PC-9 (cell line): Measurements from ENCODE around the gene TMEM18. TPM values are rescaled to one million over a fixed set of nuclear protein-coding genes. Genes with fewer than 3 reads are reported as not detected.

Experiments used
- BruUV-seq: library from RNA; stranded (reverse); fragments of 400-500 nt; replicated peaks from 2 replicates; lab custom pipeline; 2021; lab: Mats Ljungman, UMichigan
- CTCF ChIA-PET: fragments of 300-600 bp; sonication (Branson Sonifier 250); formaldehyde crosslinking; loops from one replicate; lab custom pipeline; 2022; ENCODE audit warnings: antibody characterized with exemption; lab: Charles Lee
- POLR2A ChIA-PET: fragments of 300-600 bp; sonication (Branson Sonifier 250); formaldehyde crosslinking; loops from one replicate; lab custom pipeline; 2022; ENCODE audit warnings: antibody characterized with exemption; ENCODE audit not compliant: unreplicated experiment; lab: Charles Lee
- DNase-seq, 2 experiments: peaks; one replicate each; pipeline versions ENCODE4 v3.0.0 to v3.0.0-alpha.2; 2015 to 2022; ENCODE audit warnings: mixed read lengths in 1 of 2
- H2AFZ ChIP-seq: fragments of 200-600 bp; sonication (generic); 2 replicates; pipeline ENCODE4 v1.8.1; 2017; ENCODE audit warnings: antibody characterized with exemption
- H3F3A ChIP-seq: fragments of 200-600 bp; sonication (generic); 2 replicates; pipeline ENCODE4 v1.8.1; 2017; ENCODE audit warnings: antibody characterized with exemption, mild to moderate bottlenecking, low read depth; ENCODE audit not compliant: insufficient read depth
- H3K27ac ChIP-seq: fragments of 200-600 bp; sonication (generic); 2 replicates; pipeline ENCODE4 v1.6.1; 2016; ENCODE audit warnings: mixed run types
- H3K27me3 ChIP-seq: fragments of 200-600 bp; sonication (generic); 2 replicates; pipeline ENCODE4 v1.6.1; 2016; ENCODE audit warnings: low read depth, mixed run types; ENCODE audit not compliant: insufficient read depth
- H3K36me3 ChIP-seq: fragments of 200-600 bp; sonication (generic); 2 replicates; pipeline ENCODE4 v1.6.1; 2016; ENCODE audit warnings: low read depth, mixed run types
- H3K4me1 ChIP-seq: fragments of 200-600 bp; sonication (generic); replicated peaks from 2 replicates; pipeline ENCODE4 v1.6.1; 2016; ENCODE audit warnings: mixed run types; ENCODE audit not compliant: insufficient read depth
- H3K4me2 ChIP-seq: fragments of 200-600 bp; sonication (generic); 2 replicates; pipeline ENCODE4 v1.6.1; 2017; ENCODE audit warnings: mixed run types
- H3K4me3 ChIP-seq: fragments of 200-600 bp; sonication (generic); 2 replicates; pipeline ENCODE4 v1.6.1; 2016; ENCODE audit warnings: mixed run types
- H3K79me2 ChIP-seq: fragments of 200-600 bp; sonication (generic); 2 replicates; pipeline ENCODE4 v1.6.1; 2017; ENCODE audit warnings: low read depth, mixed run types
- H3K9me2 ChIP-seq: fragments of 200-600 bp; sonication (generic); 2 replicates; pipeline ENCODE4 v1.8.1; 2017; ENCODE audit warnings: mild to moderate bottlenecking; ENCODE audit not compliant: insufficient read depth
- H3K9me3 ChIP-seq: fragments of 200-600 bp; sonication (generic); 2 replicates; pipeline ENCODE4 v1.8.1; 2016; ENCODE audit warnings: low read depth; ENCODE audit not compliant: insufficient read depth
- H4K20me1 ChIP-seq: fragments of 200-600 bp; sonication (generic); 2 replicates; pipeline ENCODE4 v1.8.1; 2017; ENCODE audit not compliant: insufficient read depth
- EZH2 ChIP-seq: fragments of 200-600 bp; sonication (generic); IDR thresholded peaks from 2 replicates; pipeline ENCODE4 v1.8.0; 2017; ENCODE audit warnings: antibody characterized with exemption, low read depth
- intact Hi-C: fragments of 100-400 bp; cut with micrococcal nuclease; formaldehyde crosslinking; loops from one replicate; pipeline ENCODE4 v1.10.0; 2022; ENCODE audit not compliant: unreplicated experiment
- total RNA-seq: library from RNA; stranded (reverse); gene quantifications from 2 replicates; pipeline ENCODE4 v1.2.3, GENCODE V29; 2021
- TF ChIP-seq, protein P1 (sequence below): fragments of 200-600 bp; sonication (generic); conservative IDR thresholded peaks from 2 replicates; pipeline ENCODE4 v1.6.1; 2017; ENCODE audit warnings: mixed run types, antibody characterized with exemption, mild to moderate bottlenecking, moderate library complexity

TMEM18 gene
- total RNA-seq, 1 experiment from 2014 or later, result 30.5 TPM

- intact Hi-C loops, result no loop called here
- Histone ChIP-seq H3K9me2 (no peaks in the 10 kb centered on the region), H3K4me3 (no peak overlapping the region), H3K27ac (no peak overlapping the region), H3K36me3 (no peaks in the 10 kb centered on the region), H2AFZ (no peak overlapping the region), H3K4me2 (no peak overlapping the region), H3F3A (peaks cover 15% of the 10 kb centered on the region), H4K20me1 (no peaks in the 10 kb centered on the region), H3K79me2 (no peaks in the 10 kb centered on the region), H3K9me3 (no peaks in the 10 kb centered on the region; the same call in 1 of the 2 replicates), H3K4me1 (peaks cover 8% of the 10 kb centered on the region), H3K27me3 (no peaks in the 10 kb centered on the region)
- CTCF ChIA-PET, result no interaction called here
- POLR2A ChIA-PET, result no interaction called here
- no peak for DNase-seq
- no peak for TF ChIP-seq EZH2
- TF ChIP-seq, protein P1, sequence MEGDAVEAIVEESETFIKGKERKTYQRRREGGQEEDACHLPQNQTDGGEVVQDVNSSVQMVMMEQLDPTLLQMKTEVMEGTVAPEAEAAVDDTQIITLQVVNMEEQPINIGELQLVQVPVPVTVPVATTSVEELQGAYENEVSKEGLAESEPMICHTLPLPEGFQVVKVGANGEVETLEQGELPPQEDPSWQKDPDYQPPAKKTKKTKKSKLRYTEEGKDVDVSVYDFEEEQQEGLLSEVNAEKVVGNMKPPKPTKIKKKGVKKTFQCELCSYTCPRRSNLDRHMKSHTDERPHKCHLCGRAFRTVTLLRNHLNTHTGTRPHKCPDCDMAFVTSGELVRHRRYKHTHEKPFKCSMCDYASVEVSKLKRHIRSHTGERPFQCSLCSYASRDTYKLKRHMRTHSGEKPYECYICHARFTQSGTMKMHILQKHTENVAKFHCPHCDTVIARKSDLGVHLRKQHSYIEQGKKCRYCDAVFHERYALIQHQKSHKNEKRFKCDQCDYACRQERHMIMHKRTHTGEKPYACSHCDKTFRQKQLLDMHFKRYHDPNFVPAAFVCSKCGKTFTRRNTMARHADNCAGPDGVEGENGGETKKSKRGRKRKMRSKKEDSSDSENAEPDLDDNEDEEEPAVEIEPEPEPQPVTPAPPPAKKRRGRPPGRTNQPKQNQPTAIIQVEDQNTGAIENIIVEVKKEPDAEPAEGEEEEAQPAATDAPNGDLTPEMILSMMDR, result no peak
- no TSS peak for BruUV-seq
Measured at GRCh38 chr2:633371-633770, 43.8 kb downstream of the TMEM18 start.

DNA sequence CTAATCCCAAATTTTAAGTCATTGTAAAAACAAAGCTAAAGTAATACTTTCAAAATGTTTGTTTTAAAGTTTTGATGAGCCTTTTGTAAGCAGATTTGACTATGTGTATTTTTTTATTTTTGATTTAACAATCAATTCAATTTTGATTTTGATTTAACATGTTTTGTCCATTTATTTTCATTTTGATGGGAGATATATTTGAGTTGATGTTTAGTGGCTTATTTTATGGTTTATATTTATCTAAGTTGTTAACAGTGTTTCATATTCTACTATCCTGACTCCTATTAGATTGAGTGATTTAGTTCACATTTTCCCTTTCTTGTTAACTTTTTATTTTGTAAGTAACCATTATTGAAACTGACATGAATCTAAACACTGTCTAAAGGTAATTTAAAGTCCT, 44.7 kb downstream of the TMEM18 start:
- Histone ChIP-seq H3K36me3 (no peaks in the 10 kb centered on the region), H3K9me3 (no peaks in the 10 kb centered on the region; the same call in 1 of the 2 replicates), H3K4me2 (no peak overlapping the region), H3K27ac (no peak overlapping the region), H2AFZ (no peak overlapping the region), H3K4me1 (peaks cover 8% of the 10 kb centered on the region), H4K20me1 (no peaks in the 10 kb centered on the region), H3K79me2 (no peaks in the 10 kb centered on the region), H3K27me3 (no peaks in the 10 kb centered on the region), H3K4me3 (no peak overlapping the region), H3F3A (peaks cover 15% of the 10 kb centered on the region), H3K9me2 (no peaks in the 10 kb centered on the region)
- DNase-seq, result no peak
- CTCF ChIA-PET, result no interaction called here
- POLR2A ChIA-PET, result no interaction called here
- TF ChIP-seq, protein P1, result no peak
- TF ChIP-seq EZH2, result no peak
- BruUV-seq, result no TSS peak
- intact Hi-C loops, result no loop called here

- intact Hi-C loops, result no loop called here
- no peak overlapping the region for H3K4me2 ChIP-seq
- no peak overlapping the region for H2AFZ ChIP-seq
- H4K20me1 ChIP-seq, result no peaks in the 10 kb centered on the region
- DNase-seq, result no peak
- H3F3A ChIP-seq, result peaks cover 15% of the 10 kb centered on the region
- H3K9me2 ChIP-seq, result no peaks in the 10 kb centered on the region
- H3K27ac ChIP-seq, result no peak overlapping the region
- BruUV-seq, result no TSS peak
- POLR2A ChIA-PET, result no interaction called here
- H3K4me1 ChIP-seq, result peaks cover 8% of the 10 kb centered on the region
- TF ChIP-seq, protein P1, result no peak
- TF ChIP-seq EZH2, result no peak
- H3K79me2 ChIP-seq, result no peaks in the 10 kb centered on the region
- CTCF ChIA-PET, result no interaction called here
- no peaks in the 10 kb centered on the region for H3K36me3 ChIP-seq
- no peaks in the 10 kb centered on the region for H3K27me3 ChIP-seq
- H3K9me3 ChIP-seq, result no peaks in the 10 kb centered on the region; the same call in 1 of the 2 replicates
- H3K4me3 ChIP-seq, result no peak overlapping the region
Measured at GRCh38 chr2:631741-632140, 45.5 kb downstream of the TMEM18 start.
